Hepatocyte (in vitro differentiated cells): ENCODE measurements around the gene INSRR. TPM values are rescaled to one million over a fixed set of nuclear protein-coding genes. Genes with fewer than 3 reads are reported as not detected.

ENCODE experiments used
- DNase-seq: peaks from one replicate; pipeline ENCODE4 v3.0.0-alpha.2; 2016; ENCODE audit warnings: low spot score
- H2AFZ ChIP-seq: fragments of 200-600 bp; sonication (generic); 2 replicates; pipeline ENCODE4 v1.6.0; 2016; ENCODE audit warnings: antibody characterized with exemption, mild to moderate bottlenecking
- H3K27ac ChIP-seq: fragments of 200-600 bp; sonication (generic); 2 replicates; pipeline ENCODE4 v1.5.1; 2016; ENCODE audit warnings: mild to moderate bottlenecking
- H3K27me3 ChIP-seq: fragments of 200-600 bp; sonication (generic); 2 replicates; pipeline ENCODE4 v1.6.1; 2016
- H3K36me3 ChIP-seq: fragments of 200-600 bp; sonication (generic); replicated peaks from 2 replicates; pipeline ENCODE4 v1.5.1; 2016; ENCODE audit warnings: low read depth; ENCODE audit not compliant: insufficient read depth
- H3K4me1 ChIP-seq: fragments of 200-600 bp; sonication (generic); 2 replicates; pipeline ENCODE4 v1.5.1; 2016; ENCODE audit warnings: mild to moderate bottlenecking, moderate library complexity; ENCODE audit not compliant: insufficient read depth
- H3K4me2 ChIP-seq: fragments of 200-600 bp; sonication (generic); 2 replicates; pipeline ENCODE4 v1.6.0; 2016
- H3K4me3 ChIP-seq: fragments of 200-600 bp; sonication (generic); 2 replicates; pipeline ENCODE4 v1.5.1; 2016; ENCODE audit warnings: mild to moderate bottlenecking
- H3K79me2 ChIP-seq: fragments of 200-600 bp; sonication (generic); 2 replicates; pipeline ENCODE4 v1.6.0; 2017; ENCODE audit warnings: mild to moderate bottlenecking
- H3K9me2 ChIP-seq: fragments of 200-600 bp; sonication (generic); replicated peaks from 2 replicates; pipeline ENCODE4 v1.6.0; 2017; ENCODE audit warnings: mild to moderate bottlenecking; ENCODE audit not compliant: insufficient read depth
- H3K9me3 ChIP-seq: fragments of 200-600 bp; sonication (generic); 2 replicates; pipeline ENCODE4 v1.5.1; 2016; ENCODE audit warnings: low read depth, mild to moderate bottlenecking
- H4K20me1 ChIP-seq: fragments of 200-600 bp; sonication (generic); 2 replicates; pipeline ENCODE4 v1.6.0; 2016; ENCODE audit warnings: mild to moderate bottlenecking; ENCODE audit not compliant: insufficient read depth, poor library complexity, severe bottlenecking
- CTCF ChIP-seq: fragments of 200-600 bp; sonication (generic); IDR thresholded peaks from 2 replicates; pipeline ENCODE4 v1.5.1; 2016; ENCODE audit warnings: antibody characterized with exemption, mild to moderate bottlenecking; ENCODE audit not compliant: poor library complexity
- EZH2 ChIP-seq: fragments of 200-600 bp; sonication (generic); IDR thresholded peaks from 2 replicates; pipeline ENCODE4 v1.6.1; 2016; ENCODE audit warnings: antibody characterized with exemption, mild to moderate bottlenecking, borderline replicate concordance
- EZH2phosphoT487 ChIP-seq: fragments of 200-600 bp; sonication (generic); IDR thresholded peaks from one replicate; pipeline ENCODE4 v1.6.1; 2018; ENCODE audit warnings: antibody characterized with exemption, mild to moderate bottlenecking, low read depth, moderate library complexity; ENCODE audit not compliant: unreplicated experiment, severe bottlenecking
- WGBS: methylation state at CpG from one replicate; pipeline ENCODE4 v1.1.6; 2016; ENCODE audit warnings: low lambda C conversion rate; ENCODE audit errors: missing lambda C conversion rate; 5-methylcytosine and 5-hydroxymethylcytosine counted together
- polyA plus RNA-seq: library from polyadenylated mRNA; unstranded; fragments of >200 nt; fragmentation: Nextera tagmentation; extraction: Ambion mirVana; gene quantifications from 2 replicates; pipeline ENCODE4 v1.2.1, GENCODE V29; 2016
- total RNA-seq: library from RNA; depleted of rRNA; stranded (reverse); fragments of >200 nt; gene quantifications from 2 replicates; pipeline ENCODE4 v1.2.3, GENCODE V29; 2014

Gene INSRR
- total and polyA plus RNA-seq, 2 experiments from 2014 or later: not detected

DNA sequence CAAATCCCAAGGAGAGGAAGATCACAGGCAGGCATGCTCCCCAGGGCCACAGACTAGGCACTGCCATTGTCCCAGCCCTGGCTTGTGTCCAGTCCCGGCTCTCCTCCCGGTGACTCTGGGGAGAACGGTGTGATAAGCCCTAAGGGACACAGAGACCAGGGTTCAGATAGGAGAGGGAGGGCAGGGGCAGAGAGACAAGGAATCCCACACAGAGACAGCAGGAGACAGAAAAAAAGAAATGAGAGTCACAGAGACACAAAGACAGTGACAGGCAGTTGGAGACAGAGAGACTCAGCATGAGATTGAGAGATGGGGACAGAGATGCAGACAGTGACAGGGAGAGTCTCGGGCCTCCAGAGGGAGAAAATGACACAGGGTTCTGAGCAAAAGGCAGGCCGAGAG is 361 bp downstream of the INSRR start:
- H3K4me2 ChIP-seq: peak overlapping the region; percentile 89
- H3K4me3 ChIP-seq: no peak overlapping the region
- no peaks in the 10 kb centered on the region for H3K79me2 ChIP-seq
- DNase-seq: no peak
- H3K27ac ChIP-seq: no peak overlapping the region
- H3K9me2 ChIP-seq: no peaks in the 10 kb centered on the region
- no peaks in the 10 kb centered on the region for H4K20me1 ChIP-seq
- H3K27me3 ChIP-seq: peaks cover 73% of the 10 kb centered on the region
- H3K4me1 ChIP-seq: peaks cover 26% of the 10 kb centered on the region
- H3K36me3 ChIP-seq: no peaks in the 10 kb centered on the region
- no peak for TF ChIP-seq EZH2
- TF ChIP-seq CTCF: no peak
- WGBS: 16% methylated on average over 5 of the region's 5 CpGs
- H2AFZ ChIP-seq: no peak overlapping the region
- no peaks in the 10 kb centered on the region for H3K9me3 ChIP-seq

- Histone ChIP-seq H3K36me3 (no peaks in the 10 kb centered on the region), H3K79me2 (no peaks in the 10 kb centered on the region), H3K9me3 (no peaks in the 10 kb centered on the region), H3K9me2 (no peaks in the 10 kb centered on the region), H3K27me3 (peaks cover 70% of the 10 kb centered on the region), H3K4me1 (peaks cover 26% of the 10 kb centered on the region), H3K4me3 (no peak overlapping the region), H4K20me1 (no peaks in the 10 kb centered on the region), H3K4me2 (no peak overlapping the region), H2AFZ (no peak overlapping the region), H3K27ac (no peak overlapping the region)
- no peak for TF ChIP-seq EZH2
- DNase-seq: no peak
- WGBS: 85% methylated on average over 3 of the region's 3 CpGs
Observed at GRCh38 chr1:156857532-156857931, 1.4 kb downstream of the INSRR start.

DNA sequence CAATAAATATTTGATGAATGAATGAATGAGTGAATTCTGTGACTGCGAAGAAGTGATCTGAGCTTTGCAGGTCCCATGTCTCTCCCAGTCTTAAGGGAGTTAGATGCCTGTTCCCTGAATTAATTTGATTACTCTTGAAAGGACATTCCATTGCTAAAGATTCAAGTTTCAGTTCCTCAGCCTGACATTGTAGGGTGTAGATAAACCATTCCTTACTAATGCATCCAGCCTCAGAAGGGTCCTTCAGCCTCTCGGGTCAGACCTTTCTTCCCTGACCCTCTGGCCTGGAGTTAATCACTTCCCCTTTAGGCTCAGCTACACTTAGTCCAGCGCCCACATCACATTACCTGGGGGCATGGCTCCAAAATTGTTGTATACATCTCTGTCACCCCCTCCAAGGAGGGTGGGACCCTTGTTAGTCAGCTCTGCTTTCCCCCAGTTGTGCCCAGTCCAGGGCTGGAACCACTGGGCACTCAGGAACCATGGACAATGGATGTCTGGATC is 2.6 kb downstream of the INSRR start:
- DNase-seq: no peak
- TF ChIP-seq CTCF: no peak
- TF ChIP-seq EZH2phosphoT487: no peak
- no peak for TF ChIP-seq EZH2
- 72% methylated on average over 3 of the region's 3 CpGs for WGBS
- no peak overlapping the region for H3K4me2 ChIP-seq
- no peak overlapping the region for H2AFZ ChIP-seq
- H3K9me2 ChIP-seq: no peaks in the 10 kb centered on the region
- no peaks in the 10 kb centered on the region for H3K36me3 ChIP-seq
- peaks cover 58% of the 10 kb centered on the region for H3K27me3 ChIP-seq
- H3K4me1 ChIP-seq: peaks cover 26% of the 10 kb centered on the region
- no peaks in the 10 kb centered on the region for H3K9me3 ChIP-seq
- no peak overlapping the region for H3K27ac ChIP-seq
- no peak overlapping the region for H3K4me3 ChIP-seq
- H4K20me1 ChIP-seq: no peaks in the 10 kb centered on the region
- H3K79me2 ChIP-seq: no peaks in the 10 kb centered on the region

DNA sequence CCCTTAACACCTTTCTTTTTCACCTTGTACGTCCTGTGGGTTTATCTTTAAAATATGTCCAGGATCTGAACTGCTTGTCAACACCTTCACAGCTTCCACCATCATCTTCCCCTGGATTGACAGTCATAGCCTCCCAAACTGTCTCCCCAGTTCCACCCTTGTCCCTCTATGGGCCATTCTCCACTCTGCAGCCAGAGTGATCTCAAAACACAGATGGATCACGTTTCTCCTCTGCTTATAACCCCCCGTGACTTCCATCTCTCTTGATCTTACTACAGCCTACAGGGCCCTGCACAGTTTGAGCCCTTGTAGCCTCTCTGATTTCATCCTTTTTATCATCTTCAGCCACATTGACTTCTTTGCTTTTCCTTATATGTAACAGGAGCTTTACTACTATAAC is 4.3 kb downstream of the INSRR start:
- Histone ChIP-seq H3K27me3 (peaks cover 47% of the 10 kb centered on the region), H4K20me1 (no peaks in the 10 kb centered on the region), H3K4me1 (peaks cover 11% of the 10 kb centered on the region), H3K4me2 (no peak overlapping the region), H3K9me3 (no peaks in the 10 kb centered on the region), H3K4me3 (no peak overlapping the region), H3K79me2 (no peaks in the 10 kb centered on the region), H3K36me3 (no peaks in the 10 kb centered on the region), H2AFZ (no peak overlapping the region), H3K9me2 (no peaks in the 10 kb centered on the region), H3K27ac (no peak overlapping the region)
- WGBS: 56% methylated on average over 3 of the region's 3 CpGs
- no peak for DNase-seq
- TF ChIP-seq EZH2phosphoT487: no peak
- no peak for TF ChIP-seq EZH2
- TF ChIP-seq CTCF: no peak
